Globus pallidus (tissue), 1 donor: ENCODE data around the gene DND1.
A peak's percentile ranks its signal among the peaks of the same experiment; 100 is the strongest.
"Not testable (repeated sequence)": the region's sequence is repeated elsewhere in the genome, so short reads cannot be mapped to it uniquely, and the experiment has no call there.

ENCODE experiments used
- DNase-seq: peaks from one replicate; pipeline ENCODE4 v3.0.0-alpha.2; 2015; ENCODE audit warnings: low spot score

Gene DND1

DNA sequence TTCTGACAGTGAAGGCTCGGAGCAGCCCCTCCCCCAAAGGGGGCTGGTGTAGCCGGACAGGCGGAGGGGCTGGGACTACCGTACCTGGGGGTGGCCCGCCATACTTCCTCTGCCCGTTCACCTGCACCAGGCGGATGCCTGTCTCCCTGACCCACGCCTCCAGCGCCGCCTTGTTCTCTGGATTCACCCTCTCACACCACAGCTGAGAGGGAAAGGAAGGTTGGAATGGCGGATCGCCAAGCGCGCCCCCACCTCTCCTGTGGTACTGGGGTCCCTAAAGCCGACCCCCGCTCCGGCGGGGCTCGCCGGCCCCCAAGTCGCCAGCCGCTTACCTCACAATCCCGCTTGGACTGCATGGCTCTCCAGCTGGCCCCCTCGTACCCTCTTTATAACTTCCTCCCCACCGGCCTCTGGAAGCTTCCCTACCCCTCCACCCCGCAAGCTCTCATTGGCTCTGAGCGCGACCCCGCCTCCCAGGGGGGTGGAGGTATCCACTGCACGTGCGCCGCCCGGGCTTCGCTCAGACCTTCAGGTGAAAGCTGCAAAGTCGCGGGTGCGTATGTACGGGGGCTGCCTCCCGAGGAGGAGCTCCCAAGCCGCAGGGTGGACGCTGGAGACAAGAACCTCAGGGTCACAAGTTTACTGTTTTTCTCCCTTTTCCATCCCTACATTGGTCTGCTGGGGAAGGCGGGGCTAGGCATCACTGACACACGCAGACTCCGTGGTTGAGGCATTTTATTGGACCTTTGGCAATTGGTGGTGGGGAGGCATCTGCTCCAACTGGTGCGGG, at the start of gene DND1:
Gene DND1, minus strand, starts transcription at position 390 of the 790 bp plus-strand sequence. Its CDS starts 34 bp downstream, at position 356.
- no peak for DNase-seq

DNA sequence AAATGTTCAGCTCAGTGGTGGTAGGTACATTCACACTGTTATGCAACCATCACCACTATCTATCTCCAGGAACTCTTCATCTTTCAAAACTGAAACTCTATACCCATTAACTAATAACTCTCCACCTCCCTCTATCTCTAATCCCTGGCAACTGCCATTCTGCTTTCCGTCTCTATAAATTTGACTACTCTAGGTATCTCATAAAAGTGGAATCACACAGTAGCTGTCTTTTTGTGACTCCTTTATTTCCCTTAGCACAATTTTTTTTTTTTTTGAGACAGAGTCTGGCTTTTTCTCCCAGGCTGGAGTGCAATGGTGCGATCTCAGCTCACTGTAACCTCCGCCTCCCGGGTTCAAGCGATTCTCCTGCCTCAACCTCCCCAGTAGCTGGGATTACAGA, 48.0 kb upstream of the DND1 start:
- not testable (repeated sequence) for DNase-seq

DNA sequence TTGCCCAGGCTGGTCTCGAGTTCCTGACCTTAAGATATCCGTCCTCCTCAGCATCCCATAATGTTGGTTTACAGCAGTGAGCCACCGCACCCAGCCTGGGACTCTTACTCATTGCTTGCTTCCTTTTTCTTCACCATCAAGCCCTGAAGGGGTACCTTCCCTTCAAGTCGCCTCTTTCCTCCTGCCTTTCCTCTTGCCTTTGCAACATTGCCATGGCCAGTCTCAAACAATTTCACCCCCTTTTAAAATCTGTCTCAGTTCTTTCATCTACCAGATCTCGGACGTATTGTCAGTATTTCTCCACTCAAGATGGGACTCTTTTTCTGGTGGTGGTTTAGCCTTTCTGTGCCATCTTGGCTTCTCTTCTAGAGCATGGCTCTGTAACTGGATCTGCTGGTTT, 47.4 kb upstream of the DND1 start:
- not testable (repeated sequence) for DNase-seq

GRCh38 chr5:140718266-140718592, 44.9 kb upstream of the DND1 start:
- no peak for DNase-seq

GRCh38 chr5:140716238-140716637, 42.9 kb upstream of the DND1 start:
- not testable (repeated sequence) for DNase-seq

DNA sequence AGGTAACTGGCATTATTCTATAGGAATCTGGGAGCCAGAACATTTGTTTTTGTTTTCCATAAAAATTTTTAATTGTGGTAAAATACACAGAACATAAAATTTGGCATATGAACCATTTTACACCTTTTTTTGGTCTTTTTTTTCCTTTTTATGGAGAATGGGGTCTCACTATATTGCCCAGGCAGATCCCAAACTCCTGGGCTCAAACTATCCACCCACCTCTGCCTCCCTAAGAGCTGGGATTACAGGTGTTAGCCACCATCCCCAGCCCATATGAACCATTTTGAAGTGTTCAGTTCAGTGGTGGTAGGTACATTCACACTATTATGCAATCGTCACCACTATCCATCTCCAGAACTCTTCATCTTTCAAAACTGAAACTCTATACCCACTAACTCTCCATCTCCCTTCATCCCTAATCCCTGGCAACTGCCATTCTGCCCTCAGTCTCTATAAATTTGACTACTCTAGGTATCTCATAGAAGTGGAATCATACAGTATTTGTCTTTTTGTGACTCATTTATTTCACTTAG, 40.3 kb upstream of the DND1 start:
- no peak for DNase-seq

GRCh38 chr5:140711794-140712193, 38.4 kb upstream of the DND1 start:
- DNase-seq, result no peak

DNA sequence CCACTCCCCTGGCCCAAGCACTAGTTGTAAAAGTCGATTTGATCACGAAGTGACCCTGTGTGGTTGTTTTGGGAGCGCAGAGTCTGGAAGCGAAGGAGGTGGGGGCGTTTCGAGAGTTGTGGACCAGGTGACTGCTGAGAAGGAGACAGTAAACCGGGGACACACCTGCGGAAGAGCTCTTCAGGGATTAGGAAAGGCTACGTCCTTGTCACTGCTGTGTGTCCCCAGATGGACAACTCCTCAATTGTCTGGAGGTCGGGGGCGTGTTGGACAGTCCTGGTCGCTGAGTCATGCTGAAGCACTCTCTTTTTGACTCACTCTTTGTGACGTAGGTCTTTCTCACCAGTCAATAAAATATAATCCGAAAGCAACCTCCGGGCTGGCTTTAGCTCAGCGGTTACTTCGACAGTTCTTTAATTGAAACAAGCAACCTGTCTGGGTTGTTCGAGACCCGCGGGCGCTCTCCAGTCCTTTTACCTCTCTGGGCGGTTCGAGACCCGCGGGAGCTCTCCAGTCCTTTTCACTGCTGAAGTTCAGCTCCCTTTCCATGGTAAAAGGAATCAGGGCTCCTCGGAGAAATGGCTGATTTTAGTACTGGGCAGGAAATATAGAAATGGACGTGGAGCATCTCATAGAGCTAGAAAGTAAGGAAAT, 37.6 kb upstream of the DND1 start:
- peak; percentile 81 for DNase-seq

GRCh38 chr5:140708787-140709186, 35.4 kb upstream of the DND1 start:
- not testable (repeated sequence) for DNase-seq

- DNase-seq, result no peak
These were observed 34.4 kb upstream of the DND1 start for GRCh38 chr5:140707812-140708211.

DNA sequence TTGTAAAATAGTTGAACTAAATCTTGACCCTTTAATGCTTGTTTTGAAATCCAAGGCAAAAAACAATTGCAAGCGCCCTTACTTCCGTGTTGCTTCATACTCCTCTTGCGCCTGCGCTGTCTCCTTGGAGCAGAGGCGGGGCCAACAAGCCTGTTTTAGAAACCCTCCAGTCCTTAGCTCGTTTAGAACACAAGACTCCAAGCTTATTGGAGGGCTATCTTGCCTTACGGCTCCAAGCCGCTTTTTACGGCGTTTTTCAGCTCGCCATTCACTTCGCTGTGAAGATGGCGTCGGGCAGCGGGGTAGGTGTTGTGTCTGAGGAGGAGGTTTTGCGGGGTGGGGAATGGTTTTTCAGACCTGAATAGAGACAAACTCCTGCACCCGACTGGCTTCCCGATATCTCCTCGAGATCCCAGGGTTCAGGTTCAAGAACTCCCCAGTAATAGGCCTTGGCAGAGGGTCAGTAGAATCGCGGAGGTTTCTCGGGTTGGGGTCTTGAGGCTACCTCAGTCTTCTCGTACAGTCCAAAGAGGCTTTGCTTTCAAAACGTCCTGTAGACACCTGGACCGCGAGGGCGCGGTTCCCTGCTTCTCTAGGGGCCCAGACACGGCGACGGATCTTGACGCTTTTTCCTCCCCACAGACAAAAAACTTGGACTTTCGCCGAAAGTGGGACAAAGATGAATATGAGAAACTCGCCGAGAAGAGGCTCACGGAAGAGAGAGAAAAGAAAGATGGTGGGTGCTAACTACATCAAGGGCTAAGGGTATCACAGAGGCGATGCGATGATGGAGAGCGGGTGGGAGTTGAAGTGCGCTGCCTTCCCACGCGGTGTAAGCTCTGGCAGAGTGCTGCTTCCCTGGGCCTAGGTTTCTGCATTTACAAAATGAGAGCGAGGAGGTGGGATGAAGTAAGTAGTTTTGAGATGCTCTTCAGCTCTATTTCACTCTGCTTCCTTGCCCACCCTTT, 27.1 kb upstream of the DND1 start, which contains the start of gene ZMAT2:
Gene ZMAT2, plus strand, starts transcription at position 271 of the 968 bp plus-strand sequence. Its CDS starts 14 bp downstream, at position 285.
- DNase-seq, result peak; percentile 99

DNA sequence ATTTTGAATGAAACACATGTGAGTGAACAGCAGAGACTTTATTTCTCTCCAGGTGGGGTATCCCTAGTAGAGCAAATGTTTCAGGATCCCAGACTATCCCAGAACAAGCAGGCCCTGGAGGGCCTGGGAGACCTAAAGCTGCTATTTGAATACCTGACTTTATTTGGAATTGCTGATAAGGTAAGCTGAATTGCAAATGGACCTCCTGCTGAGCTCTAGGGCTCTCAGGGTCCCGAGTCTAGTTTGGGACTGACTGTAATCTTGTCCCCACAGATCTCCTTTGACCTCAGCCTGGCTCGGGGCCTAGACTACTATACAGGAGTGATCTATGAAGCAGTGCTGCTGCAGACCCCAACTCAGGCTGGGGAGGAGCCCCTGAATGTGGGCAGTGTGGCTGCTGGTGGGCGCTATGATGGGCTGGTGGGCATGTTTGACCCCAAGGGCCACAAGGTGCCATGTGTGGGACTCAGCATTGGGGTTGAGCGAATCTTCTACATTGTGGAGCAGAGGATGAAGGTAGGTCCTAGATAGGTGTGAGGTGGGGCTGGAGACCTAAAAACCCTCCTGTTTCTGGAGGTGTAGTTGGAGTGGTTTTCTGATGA, 23.6 kb upstream of the DND1 start:
- no peak for DNase-seq

GRCh38 chr5:140694276-140694675, 20.9 kb upstream of the DND1 start:
- DNase-seq, result no peak

- DNase-seq, result peak; percentile 89
These were observed 17.9 kb upstream of the DND1 start, which contains the start of the genes HARS1 and HARS2 for GRCh38 chr5:140690941-140691924. Gene HARS1 (minus strand): TSS chr5:140691370. CDS start chr5:140691304, 66 bp downstream. Gene HARS2 (plus strand): TSS chr5:140691455. CDS start chr5:140691649, 194 bp downstream.

GRCh38 chr5:140690376-140690932, 17.1 kb upstream of the DND1 start:
- DNase-seq, result no peak

GRCh38 chr5:140678993-140679392, 5.6 kb upstream of the DND1 start:
- no peak for DNase-seq

DNA sequence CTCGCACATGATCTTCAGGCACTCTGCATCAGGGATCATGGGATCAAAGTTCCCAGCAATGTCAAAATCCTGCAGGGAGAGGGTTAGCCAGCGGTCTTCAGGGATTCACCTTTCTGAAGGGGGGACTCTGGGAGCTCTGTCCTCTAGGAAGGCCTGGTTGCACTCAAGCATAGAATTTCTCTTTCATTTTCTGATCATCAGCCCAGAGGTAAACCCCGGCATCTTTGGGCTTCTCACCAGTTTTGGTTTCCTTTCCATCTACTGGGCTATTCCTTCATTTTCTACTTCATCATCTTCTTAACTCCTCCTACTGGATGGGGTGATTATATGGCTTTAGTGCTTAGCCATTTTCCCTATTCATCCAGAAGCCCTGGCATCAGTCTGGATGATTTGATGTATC, 4.6 kb upstream of the DND1 start:
- no peak for DNase-seq

DNA sequence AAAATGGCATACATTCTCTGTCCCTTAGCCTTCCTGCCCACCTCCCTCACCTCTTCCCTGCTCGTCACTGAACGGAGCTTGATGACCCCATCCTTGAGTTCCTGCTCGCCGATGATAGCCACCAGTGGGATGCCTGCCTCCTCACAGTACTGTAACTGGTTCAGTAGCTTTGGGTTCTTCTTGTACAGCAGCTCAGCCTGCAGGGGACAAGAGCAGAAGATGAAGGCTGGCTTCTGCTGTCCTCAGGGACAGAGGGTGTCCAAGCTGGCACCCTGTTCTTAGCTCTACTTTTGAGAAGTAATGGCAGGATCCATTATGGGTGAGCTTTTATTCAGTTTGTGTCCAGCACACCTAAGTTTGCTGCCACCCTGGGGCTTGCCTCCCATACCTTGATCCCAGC, 1.3 kb upstream of the DND1 start:
- no peak for DNase-seq

GRCh38 chr5:140674211-140674610, 835 bp upstream of the DND1 start:
- no peak for DNase-seq
